Activated CD4-positive, CD25-positive, alpha-beta regulatory T cell (primary cell): ENCODE data around the gene PELO.
A peak's percentile ranks its signal among the peaks of the same experiment; 100 is the strongest.
"Not testable (repeated sequence)": the region's sequence is repeated elsewhere in the genome, so short reads cannot be mapped to it uniquely, and the experiment has no call there.

Source experiments
- DNase-seq, 4 experiments: peaks; one replicate each; lab custom pipeline; 2025; lab: John Stamatoyannopoulos, UW

Gene PELO

DNA sequence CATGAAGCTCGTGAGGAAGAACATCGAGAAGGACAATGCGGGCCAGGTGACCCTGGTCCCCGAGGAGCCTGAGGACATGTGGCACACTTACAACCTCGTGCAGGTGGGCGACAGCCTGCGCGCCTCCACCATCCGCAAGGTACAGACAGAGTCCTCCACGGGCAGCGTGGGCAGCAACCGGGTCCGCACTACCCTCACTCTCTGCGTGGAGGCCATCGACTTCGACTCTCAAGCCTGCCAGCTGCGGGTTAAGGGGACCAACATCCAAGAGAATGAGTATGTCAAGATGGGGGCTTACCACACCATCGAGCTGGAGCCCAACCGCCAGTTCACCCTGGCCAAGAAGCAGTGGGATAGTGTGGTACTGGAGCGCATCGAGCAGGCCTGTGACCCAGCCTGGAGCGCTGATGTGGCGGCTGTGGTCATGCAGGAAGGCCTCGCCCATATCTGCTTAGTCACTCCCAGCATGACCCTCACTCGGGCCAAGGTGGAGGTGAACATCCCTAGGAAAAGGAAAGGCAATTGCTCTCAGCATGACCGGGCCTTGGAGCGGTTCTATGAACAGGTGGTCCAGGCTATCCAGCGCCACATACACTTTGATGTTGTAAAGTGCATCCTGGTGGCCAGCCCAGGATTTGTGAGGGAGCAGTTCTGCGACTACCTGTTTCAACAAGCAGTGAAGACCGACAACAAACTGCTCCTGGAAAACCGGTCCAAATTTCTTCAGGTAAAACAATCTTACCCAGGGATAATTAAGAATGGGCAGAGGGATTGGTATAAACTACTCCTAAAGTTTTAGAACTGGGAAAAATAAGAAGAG, 12.9 kb downstream of the PELO start:
- peak; percentile 7 to 39 (median 24) for DNase-seq

GRCh38 chr5:52801329-52801728, 13.6 kb downstream of the PELO start:
- DNase-seq = no peak

- no peak for DNase-seq
These were observed 14.7 kb downstream of the PELO start for GRCh38 chr5:52802272-52802973.

GRCh38 chr5:52802974-52803336, 15.2 kb downstream of the PELO start:
- no peak for DNase-seq

- DNase-seq = no peak
These were observed 16.7 kb downstream of the PELO start for GRCh38 chr5:52804387-52804791.

DNA sequence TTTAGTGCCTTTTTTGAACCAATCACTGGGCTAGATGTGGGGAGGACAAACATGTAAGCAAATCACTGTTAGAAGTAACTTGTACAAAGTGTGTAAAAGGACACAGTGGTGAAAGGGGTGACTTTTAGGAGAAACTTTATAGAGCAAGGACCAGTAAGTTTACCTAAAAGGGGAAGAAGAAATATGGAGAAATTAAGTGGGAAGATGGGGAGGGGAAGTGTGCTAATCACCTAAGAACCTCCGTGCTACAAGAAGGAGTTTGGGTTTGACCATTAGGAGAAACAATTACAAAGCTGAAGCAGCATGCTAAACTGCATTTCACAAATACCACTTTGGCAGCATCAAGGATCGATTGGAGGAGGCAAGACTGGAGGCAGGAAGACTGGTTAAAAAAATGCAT, 17.3 kb downstream of the PELO start:
- no peak for DNase-seq

GRCh38 chr5:52805615-52806014, 17.9 kb downstream of the PELO start:
- no peak for DNase-seq

DNA sequence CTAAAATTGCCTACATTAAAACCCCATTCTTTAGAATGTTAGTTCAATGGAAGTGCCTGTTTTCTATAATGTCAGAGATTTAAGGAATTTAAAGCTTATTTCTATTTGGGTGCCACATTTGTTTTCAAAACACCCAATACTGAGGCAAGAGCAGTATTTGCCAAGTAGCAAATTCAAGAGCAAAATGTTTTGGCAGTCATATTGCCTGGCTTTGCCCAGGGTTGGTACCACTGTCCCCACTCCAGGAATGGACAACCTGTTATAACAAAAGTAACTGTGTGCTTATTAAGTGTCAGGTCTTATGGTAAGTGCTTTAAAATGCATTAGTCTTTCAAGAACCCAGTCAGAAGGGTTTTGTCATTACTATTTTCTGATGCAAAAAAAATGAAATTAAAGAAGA, 19.3 kb downstream of the PELO start:
- no peak for DNase-seq

GRCh38 chr5:52807723-52808122, 20.0 kb downstream of the PELO start:
- DNase-seq = no peak

DNA sequence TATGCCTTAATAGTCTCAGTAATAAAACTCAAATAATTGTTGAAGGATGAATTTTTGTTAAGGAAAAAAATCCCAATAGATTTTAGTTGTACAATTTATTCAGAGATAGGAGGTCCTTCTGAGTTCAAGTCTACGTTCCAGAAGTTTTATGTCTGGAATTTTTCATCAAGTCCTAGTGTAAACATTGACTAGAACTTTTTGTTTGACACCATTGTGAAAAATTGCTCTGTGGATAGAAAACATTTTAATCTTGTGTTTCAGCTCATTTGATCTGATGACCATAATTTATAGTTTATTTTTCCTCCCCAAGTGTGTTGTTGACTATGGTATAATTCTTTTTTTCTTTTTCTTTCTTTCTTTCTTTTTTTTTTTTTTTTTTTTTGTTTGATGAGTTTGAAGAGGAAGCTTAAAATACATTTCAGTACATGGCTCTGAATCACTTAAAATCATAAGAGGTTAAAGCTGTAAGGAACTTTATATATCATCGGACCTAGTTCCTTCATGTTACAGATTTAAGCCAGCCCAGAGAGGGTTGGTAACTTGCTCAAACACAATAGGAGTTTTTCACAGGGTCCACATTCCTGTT, 20.7 kb downstream of the PELO start:
- DNase-seq = no peak

GRCh38 chr5:52809884-52810283, 22.2 kb downstream of the PELO start:
- no peak for DNase-seq

DNA sequence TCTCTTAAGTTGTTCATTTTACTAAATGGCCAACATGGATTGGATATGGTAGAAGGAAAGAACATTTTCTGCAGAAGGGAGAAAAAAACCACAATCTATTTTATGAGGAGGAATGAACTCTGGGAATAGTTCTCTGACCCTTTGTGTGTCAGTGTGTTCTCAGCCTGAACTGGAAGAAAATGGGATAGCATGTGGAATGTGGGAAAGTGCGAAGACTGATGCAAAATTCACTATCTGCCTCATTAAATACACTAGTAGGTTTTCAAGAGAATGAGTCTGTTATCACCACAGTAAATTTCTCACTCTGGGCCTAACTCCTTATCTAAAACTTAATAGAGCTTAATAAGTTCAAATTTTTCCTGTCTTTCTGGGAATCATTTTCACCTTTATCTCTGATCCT, 22.7 kb downstream of the PELO start:
- no peak for DNase-seq

- no peak for DNase-seq
These were observed 23.5 kb downstream of the PELO start for GRCh38 chr5:52811067-52811749.

DNA sequence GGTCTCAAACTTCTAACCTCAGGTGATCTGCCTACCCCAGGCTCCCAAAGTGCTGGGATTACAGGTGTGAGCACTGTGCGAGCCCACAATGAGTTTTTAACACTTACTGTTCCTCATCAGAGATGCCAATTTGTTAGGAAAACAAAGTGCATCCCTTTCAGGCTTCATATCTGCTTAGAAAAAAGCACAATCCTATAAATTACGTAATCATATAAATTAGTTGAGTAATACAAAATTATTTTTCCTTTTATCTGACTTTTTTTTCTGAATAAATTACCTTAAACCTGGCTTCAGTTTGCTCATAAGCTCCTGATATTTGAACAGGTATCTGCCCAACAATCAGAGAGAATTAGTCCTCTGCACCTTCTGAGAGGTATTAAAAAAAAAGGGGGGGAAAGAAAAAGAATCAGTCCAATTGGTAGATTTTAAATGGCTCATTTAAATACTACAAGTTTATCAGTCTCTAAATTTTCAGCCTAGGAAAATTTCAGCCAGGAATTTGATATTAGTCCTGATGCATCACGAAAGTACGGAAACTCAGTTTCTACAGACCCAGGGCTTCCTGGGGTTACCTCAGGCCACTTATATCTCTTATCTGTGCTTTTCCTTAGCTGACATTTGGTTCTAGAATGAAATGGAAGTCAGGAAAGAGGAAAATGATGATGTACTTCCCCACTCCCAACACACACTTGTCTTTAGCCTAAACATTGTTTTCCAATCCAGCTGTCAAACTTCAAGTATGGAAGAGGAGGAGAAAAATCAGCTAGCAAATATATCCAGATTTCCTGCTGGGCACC, 26.8 kb downstream of the PELO start:
- no peak for DNase-seq

DNA sequence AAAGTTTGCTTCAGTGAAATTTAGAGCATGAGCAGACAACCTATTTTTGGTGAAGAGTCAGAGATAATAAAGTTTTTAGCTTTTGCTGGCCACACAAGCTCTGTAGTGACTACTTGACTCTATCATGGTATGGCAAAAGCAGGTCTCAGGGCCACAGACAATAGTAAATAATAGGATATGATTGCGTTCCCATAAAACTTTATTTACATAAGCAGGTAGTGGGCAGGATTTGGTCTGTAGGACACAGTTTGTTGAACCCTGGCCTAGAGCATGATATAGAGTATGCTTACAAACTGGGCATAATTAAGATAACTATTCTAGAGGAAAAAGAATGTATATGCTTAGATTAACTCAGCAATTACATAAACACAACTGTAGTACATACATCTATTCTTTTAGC, 30.1 kb downstream of the PELO start:
- no peak for DNase-seq

DNA sequence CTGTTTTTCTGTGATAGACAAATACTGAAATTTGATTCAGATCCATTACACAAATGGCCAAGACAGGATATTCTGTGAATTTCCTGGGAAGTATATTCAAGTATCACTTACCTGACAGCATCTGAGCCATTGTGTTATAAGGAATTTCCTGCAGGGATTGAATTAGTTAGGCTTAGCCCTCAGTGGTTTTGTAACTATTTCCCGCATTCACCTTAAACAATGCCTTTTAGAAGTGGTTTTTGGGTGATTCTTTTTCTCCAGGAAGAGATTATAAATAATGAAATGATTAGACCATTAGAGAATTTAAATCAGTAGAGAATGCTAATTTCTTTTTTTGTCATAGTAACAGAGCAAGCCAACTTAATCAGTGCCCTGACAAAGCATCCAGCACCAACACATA, 30.6 kb downstream of the PELO start:
- no peak for DNase-seq

DNA sequence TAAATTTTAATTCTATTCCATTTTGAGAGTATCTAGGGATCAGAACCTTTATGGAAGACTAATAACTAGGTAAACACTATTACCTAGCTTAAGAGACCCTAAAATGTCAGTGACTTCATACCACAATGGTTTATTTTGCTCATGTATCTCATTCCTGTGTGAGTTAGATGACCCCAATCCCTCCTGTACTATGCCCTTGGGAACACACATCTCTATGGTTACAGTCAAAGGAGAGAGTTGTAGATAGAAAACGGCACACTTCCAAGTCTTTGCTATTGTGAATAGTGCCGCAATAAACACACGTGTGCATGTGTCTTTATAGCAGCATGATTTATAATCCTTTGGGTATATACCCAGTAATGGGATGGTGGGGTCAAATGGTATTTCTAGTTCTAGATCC, 31.1 kb downstream of the PELO start:
- not testable (repeated sequence) for DNase-seq

DNA sequence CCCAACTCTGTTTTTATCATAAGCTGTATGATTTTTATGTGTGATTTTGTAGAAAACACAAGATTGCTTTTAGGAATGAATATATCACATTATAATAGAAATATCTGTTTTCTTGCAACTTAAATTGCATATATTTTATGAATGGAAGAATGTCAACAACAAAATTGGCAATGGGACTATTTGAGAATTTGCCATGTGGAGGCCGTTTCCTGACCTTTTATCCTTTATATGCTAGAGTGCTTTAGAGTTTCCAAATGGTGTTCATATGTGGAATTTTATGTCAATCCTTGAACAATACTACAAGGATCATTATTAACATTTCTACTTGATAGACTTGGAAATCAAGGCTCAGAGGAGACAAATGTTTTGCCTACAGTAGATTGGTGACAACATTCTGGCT, 34.2 kb downstream of the PELO start:
- DNase-seq = no peak

GRCh38 chr5:52822437-52822836, 34.7 kb downstream of the PELO start:
- DNase-seq = no peak

DNA sequence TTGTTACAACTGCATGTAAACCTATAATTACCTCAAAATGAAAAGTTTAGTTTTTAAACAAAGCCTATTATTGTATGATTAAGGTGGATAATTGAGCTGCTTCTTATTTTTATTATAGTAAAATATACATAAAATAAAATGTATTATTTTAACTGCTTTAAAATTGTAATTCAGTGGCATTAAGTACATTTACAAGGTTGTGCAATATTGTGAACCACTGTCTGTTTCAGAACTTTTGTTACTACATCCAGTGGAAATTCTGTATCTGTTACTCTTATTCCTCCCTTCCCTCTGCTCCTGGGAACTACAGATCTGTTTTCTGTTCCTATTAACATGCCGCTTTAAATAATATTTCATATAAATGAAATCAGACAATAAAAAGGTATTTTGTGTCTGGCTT, 37.1 kb downstream of the PELO start:
- no peak for DNase-seq

DNA sequence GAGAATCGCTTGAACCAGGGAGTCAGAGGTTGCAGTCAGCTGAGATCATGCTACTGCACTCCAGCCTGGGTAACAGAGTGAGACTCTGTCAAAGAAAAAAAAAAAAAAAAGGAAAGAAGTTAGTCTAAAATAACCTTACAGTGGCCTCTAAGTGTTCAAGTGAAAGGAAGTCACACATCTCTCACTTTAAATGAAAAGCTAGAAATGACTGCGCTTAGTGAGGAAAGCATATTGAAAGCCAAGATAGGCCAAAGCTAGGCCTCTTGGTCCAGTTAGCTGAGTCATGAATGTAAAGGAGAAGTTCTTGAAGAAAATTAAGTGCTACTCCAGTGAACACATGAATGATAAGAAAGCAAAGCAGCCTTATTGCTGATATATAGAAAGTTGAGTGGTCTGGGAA, 38.1 kb downstream of the PELO start:
- no peak for DNase-seq

DNA sequence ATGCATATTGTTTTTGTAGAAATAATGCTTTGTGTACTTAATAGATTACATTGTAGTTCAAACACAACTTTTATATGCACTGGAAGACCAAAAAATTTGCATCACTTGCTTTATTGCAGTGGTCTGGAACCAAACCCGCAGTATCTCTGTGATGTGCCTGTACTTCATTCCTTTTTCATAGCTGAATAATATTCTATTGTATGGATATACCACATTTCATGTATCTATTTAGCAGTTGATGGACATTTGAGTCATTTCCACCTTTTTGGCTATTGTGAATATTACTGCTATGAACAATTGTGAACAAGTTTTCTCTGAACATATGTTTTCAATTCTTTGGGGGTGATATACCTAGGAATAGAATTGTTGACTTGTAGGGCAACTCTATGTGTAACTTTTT, 40.1 kb downstream of the PELO start:
- no peak for DNase-seq
